ENCODE measurements around the gene TTC7B.

TTC7B gene

GRCh38 chr14:90553298-90553920 is 262.8 kb downstream of the TTC7B start:
- no peak for DNase-seq

GRCh38 chr14:90552465-90553297 is 263.5 kb downstream of the TTC7B start:
- no peak for DNase-seq

GRCh38 chr14:90551733-90552464 is 264.3 kb downstream of the TTC7B start:
- DNase-seq = no peak

- DNase-seq = no peak
Measured at GRCh38 chr14:90551070-90551704, 265.0 kb downstream of the TTC7B start.

GRCh38 chr14:90549794-90550641 is 266.2 kb downstream of the TTC7B start:
- no peak for DNase-seq

GRCh38 chr14:90548455-90548854 is 267.8 kb downstream of the TTC7B start:
- no peak for DNase-seq

- no peak for DNase-seq
Measured at GRCh38 chr14:90547968-90548367, 268.3 kb downstream of the TTC7B start.

- no peak for DNase-seq
Measured at GRCh38 chr14:90547250-90547649, 269.0 kb downstream of the TTC7B start.

- DNase-seq = no peak
Measured at GRCh38 chr14:90546767-90547166, 269.5 kb downstream of the TTC7B start.

- DNase-seq = no peak
Measured at GRCh38 chr14:90545966-90546751, 270.1 kb downstream of the TTC7B start.

GRCh38 chr14:90545382-90545781 is 270.8 kb downstream of the TTC7B start:
- no peak for DNase-seq

- DNase-seq = no peak
Measured at GRCh38 chr14:90544971-90545370, 271.3 kb downstream of the TTC7B start.

GRCh38 chr14:90544566-90544965 is 271.7 kb downstream of the TTC7B start:
- DNase-seq = no peak

GRCh38 chr14:90543876-90544275 is 272.4 kb downstream of the TTC7B start:
- no peak for DNase-seq

- no peak for DNase-seq
Measured at GRCh38 chr14:90541076-90541634, 275.1 kb downstream of the TTC7B start.

GRCh38 chr14:90540437-90540836 is 275.8 kb downstream of the TTC7B start:
- no peak for DNase-seq

GRCh38 chr14:90539996-90540395 is 276.2 kb downstream of the TTC7B start:
- DNase-seq = no peak

GRCh38 chr14:90539496-90539775 is 276.8 kb downstream of the TTC7B start:
- no peak for DNase-seq

- no peak for DNase-seq
Measured at GRCh38 chr14:90538716-90539495, 277.3 kb downstream of the TTC7B start.

GRCh38 chr14:90538095-90538494 is 278.1 kb downstream of the TTC7B start:
- DNase-seq = no peak
